H1 (cell line): ENCODE results near the gene CUL4A. TPM values are rescaled to one million over a fixed set of nuclear protein-coding genes. Genes with fewer than 3 reads are reported as not detected.

Experiments
- CTCF ChIA-PET: fragments of 300-600 bp; sonication (Branson Sonifier 250); formaldehyde crosslinking; loops from one replicate; lab custom pipeline; 2021; ENCODE audit not compliant: partially characterized antibody; lab: Charles Lee
- POLR2A ChIA-PET: fragments of 300-600 bp; sonication (Branson Sonifier 250); formaldehyde crosslinking; loops from one replicate; lab custom pipeline; 2021; ENCODE audit warnings: inconsistent platforms; ENCODE audit not compliant: partially characterized antibody; lab: Charles Lee
- DNase-seq, 2 experiments: peaks; one replicate each; pipeline versions ENCODE4 v3.0.0 to v3.0.0-alpha.2; 2010 to 2022; ENCODE audit warnings: low spot score in 2 of 2, low read depth in 1 of 2, mixed read lengths in 1 of 2
- FAIRE-seq: peaks from 2 replicates; lab custom pipeline; 2011; peaks lifted over from hg19 to GRCh38; lab: Jason Lieb, UNC
- H2AFZ ChIP-seq: 2 replicates; pipeline ENCODE4 v1.8.1; 2012; ENCODE audit warnings: low read length, inconsistent platforms
- H2AK5ac ChIP-seq: 2 replicates; pipeline ENCODE4 v1.6.1; 2013; ENCODE audit warnings: low read depth, low read length
- H2BK120ac ChIP-seq: replicated peaks from 2 replicates; pipeline ENCODE3; 2013; ENCODE audit warnings: low read depth, low read length, inconsistent platforms
- H2BK12ac ChIP-seq: 2 replicates; pipeline ENCODE4 v1.6.1; 2013; ENCODE audit warnings: low read depth, low read length
- H2BK15ac ChIP-seq: 2 replicates; pipeline ENCODE4 v1.6.1; 2013; ENCODE audit warnings: low read length
- H2BK20ac ChIP-seq: 2 replicates; pipeline ENCODE4 v1.6.1; 2013; ENCODE audit warnings: low read length
- H2BK5ac ChIP-seq: 2 replicates; pipeline ENCODE4 v1.6.1; 2013; ENCODE audit warnings: low read depth, low read length
- H3K14ac ChIP-seq: 2 replicates; pipeline ENCODE4 v1.6.1; 2013; ENCODE audit warnings: inconsistent platforms; ENCODE audit not compliant: insufficient read length
- H3K18ac ChIP-seq: 2 replicates; pipeline ENCODE4 v1.6.1; 2013; ENCODE audit warnings: low read length; ENCODE audit errors: extremely low read depth
- H3K23ac ChIP-seq: 2 replicates; pipeline ENCODE4 v1.6.1; 2013; ENCODE audit warnings: inconsistent platforms; ENCODE audit not compliant: insufficient read length
- H3K23me2 ChIP-seq: 2 replicates; pipeline ENCODE4 v1.6.1; 2013; ENCODE audit warnings: low read depth, low read length
- H3K27ac ChIP-seq: 2 replicates; pipeline ENCODE4 v1.6.1; 2011; ENCODE audit warnings: low read depth, low read length, inconsistent platforms
- H3K27me3 ChIP-seq, 4 experiments: replicated peaks in 1 of 4; 1 replicate in 1 of 4; 2 replicates in 3 of 4; pipeline versions ENCODE4 v1.6.1 to v1.8.1; 2011 to 2013; ENCODE audit warnings: low read length in 3 of 4, mild to moderate bottlenecking in 3 of 4, inconsistent platforms in 2 of 4, mixed read lengths in 2 of 4, moderate library complexity in 1 of 4; ENCODE audit not compliant: control insufficient read depth in 3 of 4, insufficient read depth in 3 of 4; ENCODE audit errors: extremely low read depth in 1 of 4
- H3K36me3 ChIP-seq, 4 experiments: 2 replicates each; pipeline versions ENCODE4 v1.6.1 to v1.8.1; 2011 to 2013; ENCODE audit warnings: mild to moderate bottlenecking in 4 of 4, low read length in 3 of 4, moderate library complexity in 2 of 4, control low read depth in 1 of 4, inconsistent platforms in 1 of 4; ENCODE audit not compliant: insufficient read depth in 4 of 4, control insufficient read depth in 2 of 4
- H3K4ac ChIP-seq: replicated peaks from 2 replicates; pipeline ENCODE3; 2013; ENCODE audit warnings: low read length, low read depth, mixed read lengths, inconsistent platforms; ENCODE audit not compliant: insufficient read length
- H3K4me1 ChIP-seq, 4 experiments: replicated peaks in 1 of 4; 1 replicate in 1 of 4; 2 replicates in 3 of 4; pipeline versions ENCODE4 v1.6.1 to v1.8.1; 2011 to 2013; ENCODE audit warnings: low read length in 3 of 4, inconsistent platforms in 2 of 4, mixed read lengths in 1 of 4; ENCODE audit not compliant: insufficient read depth in 4 of 4, control insufficient read depth in 3 of 4
- H3K4me2 ChIP-seq, 2 experiments: 2 replicates each; pipeline versions ENCODE4 v1.6.1 to v1.8.1; 2011 to 2013; ENCODE audit warnings: low read depth in 2 of 2, low read length in 2 of 2, control low read depth in 1 of 2, inconsistent platforms in 1 of 2, mild to moderate bottlenecking in 1 of 2; ENCODE audit not compliant: insufficient read depth in 1 of 2
- H3K4me3 ChIP-seq, 4 experiments: fragments of 200-600, 300-600 bp in 1 of 4; sonication (generic), shearing (Covaris generic), sonication (Bioruptor Twin) in 1 of 4; 2 replicates each; pipeline versions ENCODE4 v1.5.1 to v1.8.1; 2011 to 2016; ENCODE audit warnings: low read length in 4 of 4, low read depth in 3 of 4, control low read depth in 2 of 4, inconsistent platforms in 2 of 4, mild to moderate bottlenecking in 2 of 4, mixed read lengths in 1 of 4, moderate library complexity in 1 of 4; ENCODE audit not compliant: insufficient read depth in 2 of 4; ENCODE audit errors: extremely low read depth in 1 of 4
- H3K56ac ChIP-seq: replicated peaks from 2 replicates; pipeline ENCODE3; 2013; ENCODE audit warnings: low read depth, mild to moderate bottlenecking, mixed read lengths, low read length, inconsistent platforms; ENCODE audit not compliant: insufficient read length
- H3K79me1 ChIP-seq: 2 replicates; pipeline ENCODE4 v1.6.1; 2013; ENCODE audit warnings: low read depth, low read length, control low read depth
- H3K79me2 ChIP-seq, 2 experiments: 2 replicates each; pipeline versions ENCODE4 v1.6.1 to v1.8.1; 2012 to 2013; ENCODE audit warnings: low read length in 2 of 2, mild to moderate bottlenecking in 2 of 2, inconsistent platforms in 1 of 2; ENCODE audit not compliant: insufficient read depth in 2 of 2, control insufficient read depth in 1 of 2
- H3K9ac ChIP-seq, 4 experiments: replicated peaks in 1 of 4; 1 replicate in 1 of 4; 2 replicates in 3 of 4; pipeline versions ENCODE4 v1.6.1 to v1.8.1; 2011 to 2013; ENCODE audit warnings: low read depth in 3 of 4, low read length in 3 of 4, control low read depth in 2 of 4, mild to moderate bottlenecking in 2 of 4, moderate library complexity in 2 of 4, inconsistent platforms in 1 of 4; ENCODE audit errors: extremely low read depth in 1 of 4
- H3K9me3 ChIP-seq, 2 experiments: 2 replicates each; pipeline versions ENCODE4 v1.6.1 to v1.8.1; 2012 to 2013; ENCODE audit warnings: mild to moderate bottlenecking in 2 of 2, moderate library complexity in 2 of 2, control low read depth in 1 of 2, inconsistent platforms in 1 of 2, low read depth in 1 of 2, low read length in 1 of 2, mixed read lengths in 1 of 2; ENCODE audit not compliant: insufficient read depth in 2 of 2
- H4K20me1 ChIP-seq, 2 experiments: replicated peaks in 1 of 2; 2 replicates each; pipeline versions ENCODE3 to v1.8.1; 2011 to 2013; ENCODE audit warnings: inconsistent platforms in 2 of 2, low read length in 2 of 2, mild to moderate bottlenecking in 1 of 2; ENCODE audit not compliant: insufficient read depth in 2 of 2, control insufficient read depth in 1 of 2
- H4K5ac ChIP-seq: 2 replicates; pipeline ENCODE4 v1.6.1; 2013; ENCODE audit warnings: low read length, low read depth, mixed read lengths, inconsistent platforms; ENCODE audit not compliant: insufficient read length
- H4K8ac ChIP-seq: 2 replicates; pipeline ENCODE4 v1.8.0; 2013; ENCODE audit warnings: mild to moderate bottlenecking, moderate library complexity, low read length, inconsistent platforms; ENCODE audit not compliant: insufficient read depth; ENCODE audit errors: extremely low read depth
- H4K91ac ChIP-seq: replicated peaks from 2 replicates; pipeline ENCODE3; 2013; ENCODE audit warnings: low read length, mixed read lengths, inconsistent platforms; ENCODE audit not compliant: insufficient read length
- CTCF ChIP-seq, 3 experiments: IDR thresholded peaks; 1 replicate in 2 of 3; 2 replicates in 1 of 3; pipeline versions ENCODE4 v1.5.1 to v1.6.1; 2011; ENCODE audit warnings: low read length in 3 of 3, mild to moderate bottlenecking in 3 of 3, inconsistent platforms in 2 of 3, low read depth in 1 of 3, moderate library complexity in 1 of 3; ENCODE audit not compliant: insufficient read depth in 1 of 3; ENCODE audit errors: control extremely low read depth in 1 of 3
- KDM1A ChIP-seq: fragments of 200-600, 300-600 bp; sonication (generic); IDR thresholded peaks from 2 replicates; pipeline ENCODE4 v1.7.1; 2016; ENCODE audit warnings: mild to moderate bottlenecking, low read length, borderline replicate concordance
- RAD21 ChIP-seq, 2 experiments: IDR thresholded peaks in 1 of 2; conservative IDR thresholded peaks in 1 of 2; 2 replicates each; pipeline ENCODE4 v1.6.1; 2011; ENCODE audit warnings: low read depth in 2 of 2, low read length in 2 of 2, improper control_type of control experiment in 1 of 2, inconsistent platforms in 1 of 2, mild to moderate bottlenecking in 1 of 2, moderate library complexity in 1 of 2
- YY1 ChIP-seq: IDR thresholded peaks from 2 replicates; pipeline ENCODE4 v1.6.1; 2011; ENCODE audit warnings: low read depth, mild to moderate bottlenecking, low read length
- WGBS, 2 experiments: shearing (Covaris generic) in 1 of 2; methylation state at CpG; one replicate each; pipeline versions ENCODE4 v1.1.6 to v1.1.7; 2013 to 2015; ENCODE audit warnings: low lambda C conversion rate in 2 of 2, mixed read lengths in 2 of 2, inconsistent platforms in 1 of 2, low coverage in 1 of 2, missing lambda C conversion rate in 1 of 2; ENCODE audit not compliant: insufficient replicate concordance in 2 of 2, insufficient coverage in 1 of 2, insufficient read length in 1 of 2; ENCODE audit errors: extremely low coverage in 1 of 2, missing lambda C conversion rate in 1 of 2; 5-methylcytosine and 5-hydroxymethylcytosine counted together
- polyA plus RNA-seq, 7 experiments: library from polyadenylated mRNA; depleted of rRNA in 3 of 7; stranded (reverse) in 5 of 7; unstranded in 2 of 7; fragments of >200 nt in 5 of 7; fragments of 200-250 nt in 2 of 7; gene quantifications; 1 replicate in 5 of 7; 2 replicates in 1 of 7; 4 replicates in 1 of 7; pipeline versions ENCODE4 v1.2.1 to v1.2.3, GENCODE V29; 2011 to 2013; ENCODE audit warnings: missing spikeins in 2 of 7, mixed read lengths in 2 of 7
- total RNA-seq: library from RNA; stranded (reverse); fragmentation: NEBNext Ultra II Directional; extraction: Animal tissue kit (Norgen Biotek cat#: 25700); gene quantifications from 2 replicates; pipeline ENCODE4 v1.2.1, GENCODE V29; 2021

CUL4A gene
- total and polyA plus RNA-seq, 2 of the 8 experiments (the other 6 are each of a cell fraction or from before 2014, with no cell fraction given): 54.7 to 101 TPM

- Histone ChIP-seq H3K4me1 (no peaks in the 10 kb centered on the region), H3K4me2 (no peak overlapping the region), H4K91ac (no peak overlapping the region), H3K14ac (no peak overlapping the region), H3K4me3 (no peak overlapping the region), H3K79me2 (no peaks in the 10 kb centered on the region), H3K18ac (no peak overlapping the region; the same call in 1 of the 2 replicates), H3K23ac (no peak overlapping the region), H3K27ac (no peak overlapping the region), H2AFZ (no peak overlapping the region), H3K79me1 (no peaks in the 10 kb centered on the region), H2BK12ac (no peak overlapping the region), H2BK5ac (no peak overlapping the region), H4K8ac (peak overlapping the region; percentile 82; the same call in 1 of the 2 replicates), H3K4ac (no peak overlapping the region), H2BK120ac (no peak overlapping the region), H2BK20ac (no peak overlapping the region), H3K9me3 (peaks cover 0 to 9% of the 10 kb centered on the region in 2 experiments; a peak in 1 of 4 replicates), H3K27me3 (no peaks in the 10 kb centered on the region), H3K23me2 (no peaks in the 10 kb centered on the region), H3K9ac (no peak overlapping the region), H3K56ac (no peak overlapping the region), H2BK15ac (no peak overlapping the region), H2AK5ac (no peak overlapping the region), H4K5ac (no peak overlapping the region), H4K20me1 (no peaks in the 10 kb centered on the region), H3K36me3 (no peaks in the 10 kb centered on the region)
- peak in 1 of 2 experiments; percentile 59 for DNase-seq
- TF ChIP-seq YY1 (peak; percentile 51; the same call in 1 of the 2 replicates), CTCF (IDR thresholded peaks at IDR 0.05; ENCODE audit: control extremely low read depth in 1 of 3, insufficient read depth in 1 of 3, low read depth in 1 of 3, low read length in 3 of 3) (peak; percentile 29 to 61 (median 57)), RAD21 (IDR thresholded peaks at IDR 0.05 in 1 of 2, conservative IDR thresholded peaks at IDR 0.05 in 1 of 2; ENCODE audit: low read depth in 2 of 2, low read length in 2 of 2) (peak; percentile 55 to 62), KDM1A (no peak)
- POLR2A ChIA-PET: interaction anchor here (0.6 to 1.0 kb wide), 2 partner anchors 109 to 116 kb away, joined by 3 to 4 read pairs; no protein-coding TSS in a partner anchor
- CTCF ChIA-PET: interaction anchor here (0.7 to 2.2 kb wide), 8 partner anchors 13 to 1913 kb away, joined by 3 to 12 read pairs (median 4); no protein-coding TSS in a partner anchor
- WGBS, 2 experiments: 72% methylated on average over 3 of the region's 3 CpGs; no CpG with 5 or more reads in 1 of the 2 experiments
- peak; percentile 36 for FAIRE-seq
These were observed 66.0 kb downstream of the CUL4A start for GRCh38 chr13:113275387-113275786.
